Inferior parietal cortex (tissue), 1 donor: ENCODE measurements around the gene TMPRSS13.
"Not testable (repeated sequence)": the region's sequence is repeated elsewhere in the genome, so short reads cannot be mapped to it uniquely, and the experiment has no call there.

ENCODE experiments used
- DNase-seq: peaks from one replicate; pipeline ENCODE4 v3.0.0-alpha.2; 2016; ENCODE audit errors: extremely low spot score

The TMPRSS13 gene

GRCh38 chr11:117929142-117929915 lies at the start of gene TMPRSS13:
TSS of gene TMPRSS13 (minus strand) at chr11:117929402. CDS start at chr11:117929307, 95 bp downstream.
- no peak for DNase-seq

GRCh38 chr11:117978991-117979390 lies 49.8 kb upstream of the TMPRSS13 start:
- DNase-seq: no peak

GRCh38 chr11:117978291-117978910 lies 49.2 kb upstream of the TMPRSS13 start:
- DNase-seq: not testable (repeated sequence)

GRCh38 chr11:117977612-117978264 lies 48.5 kb upstream of the TMPRSS13 start:
- DNase-seq: not testable (repeated sequence)

- DNase-seq: no peak
Observed at GRCh38 chr11:117977029-117977428, 47.8 kb upstream of the TMPRSS13 start.

- DNase-seq: no peak
Observed at GRCh38 chr11:117976445-117976844, 47.2 kb upstream of the TMPRSS13 start.

- DNase-seq: no peak
Observed at GRCh38 chr11:117973503-117973860, 44.3 kb upstream of the TMPRSS13 start.

- DNase-seq: no peak
Observed at GRCh38 chr11:117972629-117973502, 43.7 kb upstream of the TMPRSS13 start.

- DNase-seq: no peak
Observed at GRCh38 chr11:117972044-117972443, 42.8 kb upstream of the TMPRSS13 start.

GRCh38 chr11:117970400-117971024 lies 41.3 kb upstream of the TMPRSS13 start:
- no peak for DNase-seq

GRCh38 chr11:117969160-117969991 lies 40.2 kb upstream of the TMPRSS13 start:
- no peak for DNase-seq

- DNase-seq: no peak
Observed at GRCh38 chr11:117966908-117967307, 37.7 kb upstream of the TMPRSS13 start.

- no peak for DNase-seq
Observed at GRCh38 chr11:117962826-117963225, 33.6 kb upstream of the TMPRSS13 start.

- no peak for DNase-seq
Observed at GRCh38 chr11:117961896-117962295, 32.7 kb upstream of the TMPRSS13 start.

- no peak for DNase-seq
Observed at GRCh38 chr11:117960406-117960805, 31.2 kb upstream of the TMPRSS13 start.

GRCh38 chr11:117959438-117960149 lies 30.4 kb upstream of the TMPRSS13 start:
- no peak for DNase-seq

GRCh38 chr11:117958949-117959348 lies 29.7 kb upstream of the TMPRSS13 start:
- DNase-seq: no peak

- DNase-seq: no peak
Observed at GRCh38 chr11:117953024-117953671, 23.9 kb upstream of the TMPRSS13 start.
